ENCODE measurements around the gene SH2D1A. TPM values are rescaled to one million over a fixed set of nuclear protein-coding genes. Genes with fewer than 3 reads are reported as not detected.
"Not testable (repeated sequence)": the region's sequence is repeated elsewhere in the genome, so short reads cannot be mapped to it uniquely, and the experiment has no call there.

Gene SH2D1A
- not detected in 2 replicates for total RNA-seq (2014; rRNA removed; shearing (Covaris generic))
- polyA plus RNA-seq (2016; fragmentation: Nextera tagmentation; extraction: Ambion mirVana): not detected in 2 replicates

- Histone ChIP-seq H3K4me1 (ENCODE audit: insufficient read depth) (no peaks in the 10 kb centered on the region), H3K9me2 (ENCODE audit: insufficient read depth) (no peaks in the 10 kb centered on the region), H3K36me3 (ENCODE audit: low read depth) (no peaks in the 10 kb centered on the region), H2AFZ (no peak within 1 kb of the TSS), H3K9me3 (ENCODE audit: low read depth) (no peaks in the 10 kb centered on the region), H3K27ac (no peak within 1 kb of the TSS), H3K27me3 (replicated peaks; ENCODE audit: insufficient read depth) (no peaks in the 10 kb centered on the region), H3F3A (ENCODE audit: insufficient read depth) (no peaks in the 10 kb centered on the region), H3K4me2 (ENCODE audit: unreplicated experiment) (no peak within 1 kb of the TSS), H3K4me3 (no peak within 1 kb of the TSS), H3K79me2 (ENCODE audit: insufficient read depth) (no peaks in the 10 kb centered on the region), H3K9ac (no peak within 1 kb of the TSS), H4K20me1 (ENCODE audit: insufficient read depth) (no peaks in the 10 kb centered on the region)
- TF ChIP-seq EZH2phosphoT487 (IDR thresholded peaks at IDR 0.05; ENCODE audit: insufficient read depth, low read depth) (no peak), EZH2 (IDR thresholded peaks at IDR 0.05; ENCODE audit: insufficient read depth, poor library complexity, severe bottlenecking) (no peak)
- peak; percentile 2 for DNase-seq
- in situ Hi-C loops (cut with MboI): no loop called here
- 60 to 61% methylated on average over 14 to 15 of the region's 19 CpGs for WGBS, 2 experiments (ENCODE audit: low coverage in 1 of 2, low lambda C conversion rate in 2 of 2, missing lambda C conversion rate in 2 of 2)
These were observed at the start of gene SH2D1A for GRCh38 chrX:124346117-124346876. SH2D1A (plus strand) TSS chrX:124346563; CDS start chrX:124346643, 80 bp downstream.

- in situ Hi-C loops (cut with MboI): loop anchor here (25.0 kb wide), 1 partner anchor 88 kb away; no protein-coding TSS in a partner anchor
- not testable (repeated sequence) for H3K9me2 ChIP-seq (ENCODE audit: insufficient read depth); DNase-seq
These were observed 47.0 kb upstream of the SH2D1A start for GRCh38 chrX:124299323-124299722.

GRCh38 chrX:124300405-124300804 lies 46.0 kb upstream of the SH2D1A start:
- 46 to 55% methylated on average over 4 of the region's 4 CpGs for WGBS, 2 experiments (ENCODE audit: low coverage in 1 of 2, low lambda C conversion rate in 2 of 2, missing lambda C conversion rate in 2 of 2)
- no peaks in the 10 kb centered on the region for H3F3A ChIP-seq (ENCODE audit: insufficient read depth)
- DNase-seq: no peak
- no peaks in the 10 kb centered on the region for H3K27me3 ChIP-seq (replicated peaks; ENCODE audit: insufficient read depth)
- H3K9me3 ChIP-seq (ENCODE audit: low read depth): no peaks in the 10 kb centered on the region
- H3K9me2 ChIP-seq (ENCODE audit: insufficient read depth): no peaks in the 10 kb centered on the region
- TF ChIP-seq EZH2 (IDR thresholded peaks at IDR 0.05; ENCODE audit: insufficient read depth, poor library complexity, severe bottlenecking) (no peak), EZH2phosphoT487 (IDR thresholded peaks at IDR 0.05; ENCODE audit: insufficient read depth, low read depth) (no peak)
- H3K27ac ChIP-seq: no peak overlapping the region
- in situ Hi-C loops (cut with MboI): no loop called here
- H4K20me1 ChIP-seq (ENCODE audit: insufficient read depth): no peaks in the 10 kb centered on the region
- no peaks in the 10 kb centered on the region for H3K79me2 ChIP-seq (ENCODE audit: insufficient read depth)
- no peaks in the 10 kb centered on the region for H3K36me3 ChIP-seq (ENCODE audit: low read depth)
- H3K4me1 ChIP-seq (ENCODE audit: insufficient read depth): no peaks in the 10 kb centered on the region
- H2AFZ ChIP-seq: no peak overlapping the region
- no peak overlapping the region for H3K9ac ChIP-seq
- no peak overlapping the region for H3K4me2 ChIP-seq (ENCODE audit: unreplicated experiment)
- no peak overlapping the region for H3K4me3 ChIP-seq

More at GRCh38 chrX:124299323-124299722, 47.0 kb upstream of the SH2D1A start:
- not testable (repeated sequence) for H2AFZ ChIP-seq; H3K4me2 ChIP-seq (ENCODE audit: unreplicated experiment); H4K20me1 ChIP-seq (ENCODE audit: insufficient read depth); H3K79me2 ChIP-seq (ENCODE audit: insufficient read depth); H3K36me3 ChIP-seq (ENCODE audit: low read depth); H3K9me3 ChIP-seq (ENCODE audit: low read depth); H3K9ac ChIP-seq; H3K27me3 ChIP-seq (replicated peaks; ENCODE audit: insufficient read depth); H3F3A ChIP-seq (ENCODE audit: insufficient read depth); H3K4me3 ChIP-seq; H3K27ac ChIP-seq; H3K4me1 ChIP-seq (ENCODE audit: insufficient read depth)
- 71 to 81% methylated on average over 4 of the region's 4 CpGs for WGBS, 2 experiments (ENCODE audit: low coverage in 1 of 2, low lambda C conversion rate in 2 of 2, missing lambda C conversion rate in 2 of 2)

GRCh38 chrX:124307253-124307907 lies 39.0 kb upstream of the SH2D1A start:
- in situ Hi-C loops (cut with MboI): no loop called here
- no peaks in the 10 kb centered on the region for H3K36me3 ChIP-seq (ENCODE audit: low read depth)
- no peak overlapping the region for H3K4me3 ChIP-seq
- no peaks in the 10 kb centered on the region for H3K79me2 ChIP-seq (ENCODE audit: insufficient read depth)
- no peak overlapping the region for H2AFZ ChIP-seq
- DNase-seq: no peak
- H3K9ac ChIP-seq: no peak overlapping the region
- no peaks in the 10 kb centered on the region for H4K20me1 ChIP-seq (ENCODE audit: insufficient read depth)
- H3F3A ChIP-seq (ENCODE audit: insufficient read depth): no peaks in the 10 kb centered on the region
- H3K27ac ChIP-seq: no peak overlapping the region
- no peaks in the 10 kb centered on the region for H3K4me1 ChIP-seq (ENCODE audit: insufficient read depth)
- no peaks in the 10 kb centered on the region for H3K9me2 ChIP-seq (ENCODE audit: insufficient read depth)
- no peaks in the 10 kb centered on the region for H3K27me3 ChIP-seq (replicated peaks; ENCODE audit: insufficient read depth)
- H3K4me2 ChIP-seq (ENCODE audit: unreplicated experiment): no peak overlapping the region
- WGBS, 2 experiments (ENCODE audit: low coverage in 1 of 2, low lambda C conversion rate in 2 of 2, missing lambda C conversion rate in 2 of 2): 21 to 48% methylated on average over 2 of the region's 2 CpGs
- TF ChIP-seq EZH2 (IDR thresholded peaks at IDR 0.05; ENCODE audit: insufficient read depth, poor library complexity, severe bottlenecking) (no peak), EZH2phosphoT487 (IDR thresholded peaks at IDR 0.05; ENCODE audit: insufficient read depth, low read depth) (no peak)
- H3K9me3 ChIP-seq (ENCODE audit: low read depth): no peaks in the 10 kb centered on the region

Data from GM23248 (cell line).